ENCODE data around the gene PTPN11.
A peak's percentile ranks its signal among the peaks of the same experiment; 100 is the strongest.
"Not testable (repeated sequence)": the region's sequence is repeated elsewhere in the genome, so short reads cannot be mapped to it uniquely, and the experiment has no call there.

Gene PTPN11

DNA sequence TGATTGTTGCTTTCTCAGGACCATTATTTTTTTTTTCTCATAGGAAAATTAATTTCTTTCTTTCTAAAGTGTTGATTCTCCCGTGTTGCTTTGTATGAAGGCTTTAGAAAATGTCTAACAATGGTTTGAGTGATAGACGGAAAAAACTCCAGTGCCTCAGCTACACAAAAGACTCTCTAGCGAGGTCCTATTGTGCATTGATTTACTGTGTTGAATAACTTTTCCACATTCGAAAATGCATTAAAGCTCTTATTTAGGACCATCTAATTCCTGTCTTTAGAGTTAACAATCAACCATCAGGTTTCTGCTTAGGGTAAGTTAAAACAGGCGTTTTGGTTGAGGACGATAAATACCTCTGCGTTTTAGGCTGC lies 99.6 kb downstream of the PTPN11 start:
- no peak overlapping the region for H3K4me3 ChIP-seq (ENCODE audit: low read depth, low read length)
- TF ChIP-seq, protein P1, sequence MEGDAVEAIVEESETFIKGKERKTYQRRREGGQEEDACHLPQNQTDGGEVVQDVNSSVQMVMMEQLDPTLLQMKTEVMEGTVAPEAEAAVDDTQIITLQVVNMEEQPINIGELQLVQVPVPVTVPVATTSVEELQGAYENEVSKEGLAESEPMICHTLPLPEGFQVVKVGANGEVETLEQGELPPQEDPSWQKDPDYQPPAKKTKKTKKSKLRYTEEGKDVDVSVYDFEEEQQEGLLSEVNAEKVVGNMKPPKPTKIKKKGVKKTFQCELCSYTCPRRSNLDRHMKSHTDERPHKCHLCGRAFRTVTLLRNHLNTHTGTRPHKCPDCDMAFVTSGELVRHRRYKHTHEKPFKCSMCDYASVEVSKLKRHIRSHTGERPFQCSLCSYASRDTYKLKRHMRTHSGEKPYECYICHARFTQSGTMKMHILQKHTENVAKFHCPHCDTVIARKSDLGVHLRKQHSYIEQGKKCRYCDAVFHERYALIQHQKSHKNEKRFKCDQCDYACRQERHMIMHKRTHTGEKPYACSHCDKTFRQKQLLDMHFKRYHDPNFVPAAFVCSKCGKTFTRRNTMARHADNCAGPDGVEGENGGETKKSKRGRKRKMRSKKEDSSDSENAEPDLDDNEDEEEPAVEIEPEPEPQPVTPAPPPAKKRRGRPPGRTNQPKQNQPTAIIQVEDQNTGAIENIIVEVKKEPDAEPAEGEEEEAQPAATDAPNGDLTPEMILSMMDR (IDR thresholded peaks at IDR 0.05; ENCODE audit: low read depth, low read length), result no peak
- TF ChIP-seq MYC (IDR thresholded peaks at IDR 0.05; ENCODE audit: low read depth, low read length) (no peak), POLR2A (IDR thresholded peaks at IDR 0.05; ENCODE audit: extremely low read depth, insufficient read length) (no peak)
- TF ChIP-seq, protein P2, sequence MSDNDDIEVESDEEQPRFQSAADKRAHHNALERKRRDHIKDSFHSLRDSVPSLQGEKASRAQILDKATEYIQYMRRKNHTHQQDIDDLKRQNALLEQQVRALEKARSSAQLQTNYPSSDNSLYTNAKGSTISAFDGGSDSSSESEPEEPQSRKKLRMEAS (IDR thresholded peaks at IDR 0.05; ENCODE audit: low read depth, low read length), result no peak
- DNase-seq (ENCODE audit: low read depth), result no peak

DNA sequence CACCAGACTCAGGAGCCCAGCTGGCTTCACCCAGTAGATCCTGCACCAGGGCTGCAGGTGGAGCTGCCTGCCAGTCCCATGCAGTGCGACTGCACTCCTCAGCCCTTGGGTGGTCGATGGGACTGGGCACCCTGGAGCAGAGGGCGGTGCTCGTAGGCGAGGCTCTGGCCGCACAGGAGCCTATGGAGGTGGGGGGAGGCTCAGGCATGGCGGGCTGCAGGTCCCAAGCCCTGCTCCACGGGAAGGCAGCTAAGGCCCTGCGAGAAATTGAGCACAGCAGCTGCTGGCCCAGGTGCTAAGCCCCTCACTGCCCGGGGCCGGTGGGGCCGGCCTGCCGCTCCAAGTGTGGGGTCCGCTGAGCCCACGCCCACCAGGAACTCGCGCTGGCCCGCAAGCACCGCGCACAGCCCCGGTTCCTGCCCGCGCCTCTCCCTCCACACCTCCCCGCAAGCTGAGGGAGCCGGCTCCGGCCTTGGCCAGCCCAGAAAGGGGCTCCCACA lies 101.1 kb downstream of the PTPN11 start:
- not testable (repeated sequence) for H3K4me3 ChIP-seq (ENCODE audit: low read depth, low read length); DNase-seq (ENCODE audit: low read depth)

DNA sequence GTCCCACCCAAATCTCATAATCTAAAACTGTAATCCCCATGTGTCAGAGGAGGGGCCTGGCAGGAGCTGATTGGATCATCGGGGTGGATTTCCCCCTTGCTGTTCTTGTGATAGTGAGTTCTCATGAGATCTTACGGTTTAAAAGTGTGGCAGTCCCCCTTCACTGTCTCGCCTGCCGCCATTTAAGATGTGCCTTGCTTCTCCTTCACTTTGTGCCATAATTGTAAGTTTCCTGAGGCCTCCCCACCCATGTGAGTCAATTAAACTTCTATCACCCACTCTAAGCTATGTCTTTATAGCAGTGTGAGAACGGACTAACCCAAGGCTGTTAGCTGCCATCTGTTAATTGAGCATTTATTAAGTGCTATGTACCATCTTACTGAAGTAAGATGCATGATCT lies 105.1 kb downstream of the PTPN11 start:
- DNase-seq (ENCODE audit: low read depth), result no peak
- no peak overlapping the region for H3K4me3 ChIP-seq (ENCODE audit: low read depth, low read length)
- TF ChIP-seq, protein P2 (IDR thresholded peaks at IDR 0.05; ENCODE audit: low read depth, low read length), result no peak
- TF ChIP-seq POLR2A (IDR thresholded peaks at IDR 0.05; ENCODE audit: extremely low read depth, insufficient read length) (no peak), MYC (IDR thresholded peaks at IDR 0.05; ENCODE audit: low read depth, low read length) (no peak)
- TF ChIP-seq, protein P1 (IDR thresholded peaks at IDR 0.05; ENCODE audit: low read depth, low read length), result no peak

DNA sequence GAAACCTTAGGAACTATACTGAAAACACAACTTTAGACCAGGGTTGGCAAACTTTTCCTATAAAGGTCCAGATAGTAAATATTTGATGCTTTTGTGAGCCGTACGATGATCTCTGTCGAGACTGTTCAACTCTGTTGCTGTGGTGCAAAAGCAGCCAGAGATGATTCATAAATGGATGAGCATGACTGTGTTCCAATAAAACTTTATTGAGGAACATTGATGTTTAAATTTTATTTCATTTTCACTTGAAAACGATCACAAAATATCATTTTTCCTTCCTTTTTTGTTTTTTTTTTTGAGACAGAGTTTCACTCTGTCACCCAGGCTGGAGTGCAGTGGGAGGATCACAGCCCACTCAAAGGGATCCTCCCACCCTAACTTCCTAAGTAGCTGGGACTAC lies 105.5 kb downstream of the PTPN11 start:
- TF ChIP-seq, protein P1 (IDR thresholded peaks at IDR 0.05; ENCODE audit: low read depth, low read length), result no peak
- no peak for DNase-seq (ENCODE audit: low read depth)
- no peak overlapping the region for H3K4me3 ChIP-seq (ENCODE audit: low read depth, low read length)

DNA sequence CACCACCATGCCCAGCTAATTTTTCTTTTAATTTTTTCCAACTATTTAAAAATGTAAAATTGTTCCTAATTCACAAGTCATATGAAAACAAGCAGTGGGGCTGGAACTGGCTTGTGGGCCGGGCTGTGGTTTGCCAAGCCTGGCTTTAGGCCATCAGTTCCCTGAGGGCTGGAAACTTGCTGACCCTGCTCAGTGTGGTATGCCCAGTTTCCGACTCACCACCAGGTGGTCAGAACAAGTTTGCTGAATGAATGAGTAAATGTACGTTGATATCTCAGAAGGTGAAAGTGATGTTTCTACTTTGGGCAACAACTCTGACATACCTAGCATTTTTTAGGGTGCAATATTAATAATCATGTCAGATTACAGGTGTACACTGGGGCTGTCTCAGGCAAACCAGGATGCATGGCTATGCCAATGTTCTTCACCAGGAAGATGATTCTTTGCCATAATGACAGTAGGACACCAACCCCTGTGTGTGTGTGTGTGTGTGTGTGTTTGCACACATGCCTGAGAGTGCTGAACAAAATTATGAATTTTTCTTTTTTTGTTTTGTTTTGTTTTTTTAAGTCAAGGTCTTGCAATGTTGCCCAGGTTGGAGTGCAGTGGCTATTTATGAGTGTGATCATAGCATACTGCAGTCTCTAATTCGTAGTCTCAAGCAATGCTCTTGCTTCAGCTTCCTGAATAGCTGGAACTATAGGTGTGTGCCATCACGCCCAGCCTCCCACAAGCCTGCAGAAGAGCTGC lies 106.1 kb downstream of the PTPN11 start:
- TF ChIP-seq, protein P1 (IDR thresholded peaks at IDR 0.05; ENCODE audit: low read depth, low read length), result no peak
- TF ChIP-seq, protein P2 (IDR thresholded peaks at IDR 0.05; ENCODE audit: low read depth, low read length), result no peak
- TF ChIP-seq MYC (IDR thresholded peaks at IDR 0.05; ENCODE audit: low read depth, low read length), result no peak
- no peak overlapping the region for H3K4me3 ChIP-seq (ENCODE audit: low read depth, low read length)
- peak; percentile 31 for DNase-seq (ENCODE audit: low read depth)

DNA sequence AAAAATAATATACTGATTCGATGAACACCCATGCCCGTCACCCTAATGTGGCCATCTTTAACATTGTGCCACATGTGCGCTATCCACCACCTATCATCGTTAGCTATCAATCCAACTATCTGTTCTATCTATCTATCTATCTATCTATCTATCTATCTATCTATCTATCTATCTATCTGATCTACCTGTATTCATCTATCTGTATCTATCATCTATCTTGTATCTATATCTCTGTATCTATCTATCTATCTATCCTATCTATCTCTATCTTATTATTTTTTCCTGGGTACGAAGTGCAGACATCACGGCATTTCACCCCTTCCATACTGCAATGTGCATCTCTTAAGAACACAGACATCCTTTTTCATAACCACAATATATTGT lies 106.7 kb downstream of the PTPN11 start:
- TF ChIP-seq POLR2A (IDR thresholded peaks at IDR 0.05; ENCODE audit: extremely low read depth, insufficient read length) (no peak), MYC (IDR thresholded peaks at IDR 0.05; ENCODE audit: low read depth, low read length) (no peak)
- TF ChIP-seq, protein P1 (IDR thresholded peaks at IDR 0.05; ENCODE audit: low read depth, low read length), result no peak
- TF ChIP-seq, protein P2 (IDR thresholded peaks at IDR 0.05; ENCODE audit: low read depth, low read length), result no peak
- H3K4me3 ChIP-seq (ENCODE audit: low read depth, low read length), result no peak overlapping the region
- DNase-seq (ENCODE audit: low read depth), result no peak
